HepG2 (cell line): ENCODE results near the gene IL17F. TPM values are rescaled to one million over a fixed set of nuclear protein-coding genes. Genes with fewer than 3 reads are reported as not detected.

ENCODE experiments used
- ATAC-seq: fragments of 200-7000 bp; cut with Tn5 transposase; 3 replicates; pipeline ENCODE4 v1.9.1; 2020; ENCODE audit warnings: mild to moderate bottlenecking, moderate library complexity
- BruUV-seq: library from RNA; stranded (reverse); fragments of 400-500 nt; replicated peaks from 2 replicates; lab custom pipeline; 2021; lab: Mats Ljungman, UMichigan
- CTCF ChIA-PET: fragments of 300-600 bp; formaldehyde crosslinking; extraction: SDS; loops from one replicate; lab custom pipeline; 2021; ENCODE audit warnings: low total read pairs, inconsistent platforms, low intra/inter-chr PET ratio; lab: Yijun Ruan, JAX
- POLR2A ChIA-PET: fragments of 350-600 bp; sonication (Branson Sonifier 250); formaldehyde crosslinking; loops from one replicate; lab custom pipeline; 2020; ENCODE audit warnings: antibody characterized with exemption, inconsistent platforms; lab: Yijun Ruan, JAX
- DNase-seq: peaks from one replicate; pipeline ENCODE4 v3.0.0-alpha.2; 2015; ENCODE audit warnings: low spot score
- FAIRE-seq: peaks from 3 replicates; lab custom pipeline; 2011; peaks lifted over from hg19 to GRCh38; lab: Jason Lieb, UNC
- H2AFZ ChIP-seq: one replicate; pipeline ENCODE4 v1.6.1; 2011; ENCODE audit warnings: low read length, inconsistent platforms
- H3K27ac ChIP-seq: fragments of 300-600 bp; 3 replicates; pipeline ENCODE4 v1.8.0; 2011; ENCODE audit warnings: mixed run types, mild to moderate bottlenecking, mixed read lengths, low read length, inconsistent platforms; ENCODE audit not compliant: insufficient read depth; ENCODE audit errors: extremely low read length
- H3K27me3 ChIP-seq, 2 experiments: fragments of 200-600 bp in 1 of 2; 2 replicates in 1 of 2; 3 replicates in 1 of 2; pipeline versions ENCODE4 v1.6.0 to v1.8.0; 2011; ENCODE audit warnings: low read length in 2 of 2, mild to moderate bottlenecking in 2 of 2, moderate library complexity in 2 of 2, inconsistent platforms in 1 of 2; ENCODE audit not compliant: insufficient read depth in 2 of 2, control insufficient read depth in 1 of 2
- H3K36me3 ChIP-seq, 2 experiments: fragments of 200-600 bp in 1 of 2; replicated peaks in 1 of 2; 2 replicates in 1 of 2; 3 replicates in 1 of 2; pipeline versions ENCODE4 v1.5.1 to v1.8.0; 2011; ENCODE audit warnings: low read length in 2 of 2, inconsistent platforms in 1 of 2; ENCODE audit not compliant: insufficient read depth in 2 of 2, control insufficient read depth in 1 of 2
- H3K4me1 ChIP-seq: 2 replicates; pipeline ENCODE4 v1.5.1; 2012; ENCODE audit warnings: low read length, inconsistent platforms; ENCODE audit not compliant: insufficient read depth
- H3K4me2 ChIP-seq: 2 replicates; pipeline ENCODE4 v1.6.0; 2011; ENCODE audit warnings: low read depth, low read length, inconsistent platforms
- H3K4me3 ChIP-seq, 3 experiments: fragments of 200-600 bp in 1 of 3; sonication (generic), shearing (Covaris generic) in 1 of 3; replicated peaks in 1 of 3; 2 replicates each; pipeline ENCODE4 v1.5.1; 2011 to 2016; ENCODE audit warnings: low read length in 3 of 3, inconsistent platforms in 2 of 3, low read depth in 2 of 3, mild to moderate bottlenecking in 2 of 3, control low read depth in 1 of 3, mixed read lengths in 1 of 3; ENCODE audit not compliant: insufficient read depth in 1 of 3
- H3K79me2 ChIP-seq: one replicate; pipeline ENCODE4 v1.6.1; 2011; ENCODE audit warnings: low read length, inconsistent platforms; ENCODE audit not compliant: insufficient read depth
- H3K9ac ChIP-seq: 2 replicates; pipeline ENCODE4 v1.6.0; 2011; ENCODE audit warnings: mild to moderate bottlenecking, low read depth, low read length, inconsistent platforms; ENCODE audit not compliant: insufficient read depth
- H3K9me3 ChIP-seq: 2 replicates; pipeline ENCODE4 v1.5.1; 2012; ENCODE audit warnings: mild to moderate bottlenecking, low read length
- H4K20me1 ChIP-seq: 2 replicates; pipeline ENCODE4 v1.6.0; 2011; ENCODE audit warnings: inconsistent platforms, mild to moderate bottlenecking, low read length, moderate library complexity; ENCODE audit not compliant: insufficient read depth
- BHLHE40 ChIP-seq: IDR thresholded peaks from 2 replicates; pipeline ENCODE4 v1.6.1; 2011; ENCODE audit warnings: low read length, improper control_type of control experiment
- CBX2 ChIP-seq, 2 experiments: fragments of 200-600 bp in 1 of 2; sonication (generic); formaldehyde crosslinking in 1 of 2; IDR thresholded peaks; 2 replicates each; pipeline versions ENCODE4 v1.7.0 to v1.8.1; 2018 to 2022; ENCODE audit warnings: low read depth in 2 of 2, low read length in 1 of 2, mild to moderate bottlenecking in 1 of 2, missing genetic modification reagents in 1 of 2
- CEBPG ChIP-seq: IDR thresholded peaks from 2 replicates; pipeline ENCODE4 v1.6.1; 2016
- DMAP1 ChIP-seq: IDR thresholded peaks from 2 replicates; pipeline ENCODE4 v1.6.1; 2016
- FOXA1 ChIP-seq, 2 experiments: fragments of 450-650 bp in 1 of 2; sonication (generic) in 1 of 2; formaldehyde crosslinking in 1 of 2; IDR thresholded peaks; 2 replicates each; pipeline versions ENCODE4 v1.4.0 to v1.6.1; 2016 to 2020; ENCODE audit warnings: missing genetic modification reagents in 1 of 2
- HMG20A ChIP-seq: IDR thresholded peaks from 2 replicates; pipeline ENCODE4 v1.6.1; 2016; ENCODE audit warnings: borderline replicate concordance
- HOXA3 ChIP-seq: sonication (generic); formaldehyde crosslinking; IDR thresholded peaks from 2 replicates; pipeline ENCODE4 v1.5.0; 2020; ENCODE audit warnings: missing genetic modification reagents
- ISL2 ChIP-seq: sonication (generic); formaldehyde crosslinking; IDR thresholded peaks from 2 replicates; pipeline ENCODE4 v1.5.0; 2020; ENCODE audit warnings: missing genetic modification reagents
- MAZ ChIP-seq, 2 experiments: sonication (generic) in 1 of 2; formaldehyde crosslinking in 1 of 2; IDR thresholded peaks; 2 replicates each; pipeline versions ENCODE4 v1.5.0 to v1.6.1; 2012 to 2020; ENCODE audit warnings: low read depth in 2 of 2, mild to moderate bottlenecking in 2 of 2, borderline replicate concordance in 1 of 2, improper control_type of control experiment in 1 of 2, low read length in 1 of 2, missing genetic modification reagents in 1 of 2, moderate library complexity in 1 of 2
- MED1 ChIP-seq: sonication (generic); formaldehyde crosslinking; IDR thresholded peaks from 2 replicates; pipeline ENCODE4 v1.4.0; 2020; ENCODE audit warnings: missing genetic modification reagents
- POGZ ChIP-seq: sonication (generic); formaldehyde crosslinking; IDR thresholded peaks from 2 replicates; pipeline ENCODE4 v1.4.0; 2020; ENCODE audit warnings: mild to moderate bottlenecking, missing genetic modification reagents
- ZBTB33 ChIP-seq: sonication (generic); formaldehyde crosslinking; IDR thresholded peaks from 2 replicates; pipeline ENCODE4 v1.4.0; 2020; ENCODE audit warnings: missing genetic modification reagents
- ZMYM4 ChIP-seq: sonication (generic); formaldehyde crosslinking; IDR thresholded peaks from 2 replicates; pipeline ENCODE4 v1.8.1; 2023; ENCODE audit warnings: mild to moderate bottlenecking, missing genetic modification reagents
- ZNF615 ChIP-seq: sonication (generic); formaldehyde crosslinking; IDR thresholded peaks from 2 replicates; pipeline ENCODE4 v1.5.0; 2020; ENCODE audit warnings: mild to moderate bottlenecking, missing genetic modification reagents, borderline replicate concordance
- WGBS: methylation state at CpG from one replicate; pipeline ENCODE4 v1.1.6; 2017; ENCODE audit warnings: low lambda C conversion rate; 5-methylcytosine and 5-hydroxymethylcytosine counted together
- in situ Hi-C: cut with HindIII; loops from 2 replicates; pipeline ENCODE4 v1.10.0; 2017; ENCODE audit warnings: low pct_unique_long_range_greater_than_20kb; ENCODE audit not compliant: extremely low pct_ligation_motif_present
- intact Hi-C: fragments of 100-400 bp; cut with micrococcal nuclease; formaldehyde crosslinking; loops from one replicate; pipeline ENCODE4 v1.10.0; 2022; ENCODE audit not compliant: unreplicated experiment
- polyA plus RNA-seq, 8 experiments: library from polyadenylated mRNA; depleted of rRNA in 3 of 8; stranded (reverse) in 7 of 8; unstranded in 1 of 8; fragments of >200 nt; fragmentation: Illumina TruSeq in 4 of 8; extraction: Trizol in 4 of 8; gene quantifications; 2 replicates each; pipeline versions ENCODE4 v1.2.1 to v1.2.3, GENCODE V29; 2011 to 2016; ENCODE audit warnings: low read depth in 4 of 8, missing spikeins in 1 of 8, mixed read lengths in 1 of 8; ENCODE audit not compliant: insufficient read depth in 1 of 8
- total RNA-seq, 5 experiments: library from RNA; depleted of rRNA; stranded (reverse); fragments of >200 nt; fragmentation: Illumina TruSeq; extraction: Trizol; gene quantifications; 2 replicates each; pipeline ENCODE4 v1.2.3, GENCODE V29; 2016; ENCODE audit warnings: low read depth in 1 of 5
- TF ChIP-seq, protein P1 (sequence below): sonication (generic); formaldehyde crosslinking; IDR thresholded peaks from 2 replicates; pipeline ENCODE4 v1.4.0; 2020; ENCODE audit warnings: missing genetic modification reagents, borderline replicate concordance

The IL17F gene
- total and polyA plus RNA-seq, 2 of the 13 experiments (the other 11 are each of a cell fraction or from before 2014, with no cell fraction given) = not detected

DNA sequence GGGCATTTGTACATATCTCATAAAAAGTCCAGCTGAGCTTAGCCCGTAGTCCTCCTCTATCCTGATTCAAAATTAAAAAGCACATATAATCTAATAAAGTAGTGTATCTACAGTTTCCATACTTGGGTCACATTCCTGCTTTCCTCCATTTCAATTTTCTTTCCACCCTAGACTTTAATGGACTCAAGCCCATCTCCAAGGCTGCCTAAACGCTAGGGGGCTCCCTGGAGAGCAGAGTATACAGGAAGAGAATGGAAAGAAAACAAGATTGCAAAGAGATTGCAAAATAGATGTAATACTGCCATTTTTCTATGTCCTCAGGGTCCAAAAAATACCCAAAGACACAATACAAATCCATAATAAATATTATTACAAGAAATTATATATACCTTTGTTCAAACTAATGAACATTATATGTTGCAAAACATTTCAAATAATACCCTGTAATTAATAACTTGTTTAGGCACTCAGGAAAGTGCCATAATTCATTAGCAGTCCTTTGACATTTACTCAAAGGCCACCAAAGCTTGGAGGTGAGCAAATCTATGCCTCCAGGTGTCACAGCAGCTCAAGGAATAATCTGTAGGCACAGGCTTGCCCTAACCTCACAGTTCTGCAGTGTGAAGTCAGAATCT, 42.6 kb upstream of the IL17F start:
- BruUV-seq = no TSS peak
- ATAC-seq (no peak), DNase-seq (peak; percentile 89), FAIRE-seq (peak; percentile 8)
- Histone ChIP-seq H4K20me1 (no peaks in the 10 kb centered on the region; the same call in 1 of the 2 replicates), H3K36me3 (peaks cover 4 to 11% of the 10 kb centered on the region in 2 experiments), H3K27me3 (no peaks in the 10 kb centered on the region; a peak in 1 of 5 replicates), H3K27ac (peak overlapping the region; percentile 12), H3K4me3 (no peak overlapping the region; a peak in 1 of 6 replicates), H2AFZ (peak overlapping the region; percentile 9), H3K9ac (no peak overlapping the region), H3K9me3 (no peaks in the 10 kb centered on the region), H3K79me2 (peaks cover 29% of the 10 kb centered on the region), H3K4me2 (peak overlapping the region; percentile 67), H3K4me1 (peaks cover 49% of the 10 kb centered on the region)
- WGBS = 15% methylated on average over 2 of the region's 2 CpGs
- intact Hi-C loops (loop anchor here (5.0 to 10.0 kb wide), 2 partner anchors 300 to 708 kb away; partner anchors contain the start of gene GSTA4), in situ Hi-C loops (loop anchor here (5.0 to 10.0 kb wide), 3 partner anchors 80 to 378 kb away; no protein-coding TSS in a partner anchor)
- CTCF ChIA-PET = interaction anchor here (0.7 to 3.1 kb wide), 4 partner anchors 23 to 377 kb away, joined by 3 to 74 read pairs (median 4); no protein-coding TSS in a partner anchor
- POLR2A ChIA-PET = interaction anchor here (2.7 to 2.8 kb wide), 2 partner anchors 103 to 113 kb away, joined by 18 to 19 read pairs; no protein-coding TSS in a partner anchor
- TF ChIP-seq FOXA1 (IDR thresholded peaks at IDR 0.05) = no peak
- TF ChIP-seq FOXA1 (CRISPR knock-in tag; IDR thresholded peaks at IDR 0.05) = peak; percentile 54
- TF ChIP-seq ZMYM4 = peak; percentile 67; the same call in 1 of the 2 replicates
- no peak for TF ChIP-seq BHLHE40
- peak; percentile 44; the same call in 1 of the 2 replicates for TF ChIP-seq ISL2 (CRISPR knock-in tag)
- peak; percentile 61 for TF ChIP-seq MED1 (CRISPR knock-in tag)
- peak; percentile 41; the same call in 1 of the 2 replicates for TF ChIP-seq DMAP1 (CRISPR knock-in tag)
- TF ChIP-seq POGZ (CRISPR knock-in tag) = peak; percentile 77
- no peak for TF ChIP-seq ZBTB33 (CRISPR knock-in tag)
- peak; percentile 93 for TF ChIP-seq CEBPG (CRISPR knock-in tag)
- TF ChIP-seq, protein P1, sequence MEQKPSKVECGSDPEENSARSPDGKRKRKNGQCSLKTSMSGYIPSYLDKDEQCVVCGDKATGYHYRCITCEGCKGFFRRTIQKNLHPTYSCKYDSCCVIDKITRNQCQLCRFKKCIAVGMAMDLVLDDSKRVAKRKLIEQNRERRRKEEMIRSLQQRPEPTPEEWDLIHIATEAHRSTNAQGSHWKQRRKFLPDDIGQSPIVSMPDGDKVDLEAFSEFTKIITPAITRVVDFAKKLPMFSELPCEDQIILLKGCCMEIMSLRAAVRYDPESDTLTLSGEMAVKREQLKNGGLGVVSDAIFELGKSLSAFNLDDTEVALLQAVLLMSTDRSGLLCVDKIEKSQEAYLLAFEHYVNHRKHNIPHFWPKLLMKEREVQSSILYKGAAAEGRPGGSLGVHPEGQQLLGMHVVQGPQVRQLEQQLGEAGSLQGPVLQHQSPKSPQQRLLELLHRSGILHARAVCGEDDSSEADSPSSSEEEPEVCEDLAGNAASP (CRISPR knock-in tag) = peak; percentile 74
- TF ChIP-seq HOXA3 (CRISPR knock-in tag) = peak; percentile 43; the same call in 1 of the 2 replicates
- TF ChIP-seq HMG20A (CRISPR knock-in tag) = peak; percentile 14; the same call in 1 of the 2 replicates
- TF ChIP-seq ZNF615 (CRISPR knock-in tag) = no peak; the same call in 1 of the 2 replicates
- no peak for TF ChIP-seq CBX2 (IDR thresholded peaks at IDR 0.05; ENCODE audit: low read depth, low read length)
- TF ChIP-seq CBX2 (CRISPR knock-in tag; IDR thresholded peaks at IDR 0.05; ENCODE audit: low read depth) = no peak
- TF ChIP-seq MAZ (IDR thresholded peaks at IDR 0.05; ENCODE audit: borderline replicate concordance, low read depth, low read length) = no peak
- TF ChIP-seq MAZ (CRISPR knock-in tag; IDR thresholded peaks at IDR 0.05; ENCODE audit: low read depth) = no peak
